GM12874 (cell line): ENCODE results near the gene RPL10.

Source experiments
- CTCF ChIP-seq: IDR thresholded peaks from 2 replicates; pipeline ENCODE4 v1.5.1; 2011; ENCODE audit warnings: low read depth, mild to moderate bottlenecking, control low read depth, low read length, moderate library complexity; ENCODE audit not compliant: insufficient read depth

Gene RPL10

GRCh38 chrX:154369449-154370299 is 28.5 kb upstream of the RPL10 start:
- no peak for TF ChIP-seq CTCF

- TF ChIP-seq CTCF: no peak
Measured at GRCh38 chrX:154370300-154371016, 27.7 kb upstream of the RPL10 start.

- TF ChIP-seq CTCF: no peak
Measured at GRCh38 chrX:154371017-154371788, 27.0 kb upstream of the RPL10 start.

- no peak for TF ChIP-seq CTCF
Measured at GRCh38 chrX:154371789-154372300, 26.3 kb upstream of the RPL10 start.

GRCh38 chrX:154372612-154373022 is 25.6 kb upstream of the RPL10 start:
- TF ChIP-seq CTCF: no peak

- TF ChIP-seq CTCF: peak; percentile 47; the same call in 1 of the 2 replicates
Measured at GRCh38 chrX:154373340-154374306, 24.6 kb upstream of the RPL10 start.
